NCI-H2196 (cell line): ENCODE results near the gene SECISBP2.
"Not testable (repeated sequence)": the region's sequence is repeated elsewhere in the genome, so short reads cannot be mapped to it uniquely, and the experiment has no call there.

Source experiments
- DNase-seq: peaks from one replicate; lab custom pipeline; 2025; ENCODE audit not compliant: unreplicated experiment; lab: John Stamatoyannopoulos, UW

Gene SECISBP2

DNA sequence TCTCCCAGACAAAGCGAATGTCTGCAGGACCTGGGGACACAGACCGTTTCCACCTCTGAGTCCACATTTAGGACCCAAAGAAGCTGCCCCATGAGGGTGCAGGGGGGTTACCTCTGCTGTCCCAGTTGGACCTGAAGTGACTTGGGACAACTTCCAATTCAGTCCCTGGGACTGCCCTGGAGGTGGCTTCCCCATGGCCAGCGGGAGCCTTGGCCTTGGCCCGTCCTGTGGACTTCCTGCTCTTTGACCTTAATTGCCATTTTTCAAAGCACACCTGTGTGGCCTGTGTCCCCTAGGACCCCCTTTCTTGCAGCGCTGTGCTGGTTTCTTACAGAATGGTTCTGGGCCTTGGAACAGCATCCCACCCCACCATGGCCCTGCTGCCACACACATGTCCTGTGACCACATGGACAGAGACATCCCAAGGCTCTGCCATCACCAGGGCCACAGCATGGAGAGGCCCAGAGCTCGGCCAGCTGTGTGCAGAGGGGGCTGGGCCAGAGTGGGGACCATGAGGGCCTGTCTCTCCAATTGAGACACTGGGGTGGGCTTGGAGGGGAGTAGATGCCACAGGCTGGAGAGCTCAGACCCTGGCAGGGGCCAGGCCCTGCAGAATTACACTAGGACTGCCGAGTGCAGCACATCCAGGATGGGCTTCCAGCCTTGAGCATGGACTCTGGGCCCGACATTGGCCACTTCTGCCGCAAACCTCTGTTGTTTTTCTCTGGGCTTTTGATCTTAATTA lies 45.8 kb downstream of the SECISBP2 start:
- DNase-seq, result no peak

DNA sequence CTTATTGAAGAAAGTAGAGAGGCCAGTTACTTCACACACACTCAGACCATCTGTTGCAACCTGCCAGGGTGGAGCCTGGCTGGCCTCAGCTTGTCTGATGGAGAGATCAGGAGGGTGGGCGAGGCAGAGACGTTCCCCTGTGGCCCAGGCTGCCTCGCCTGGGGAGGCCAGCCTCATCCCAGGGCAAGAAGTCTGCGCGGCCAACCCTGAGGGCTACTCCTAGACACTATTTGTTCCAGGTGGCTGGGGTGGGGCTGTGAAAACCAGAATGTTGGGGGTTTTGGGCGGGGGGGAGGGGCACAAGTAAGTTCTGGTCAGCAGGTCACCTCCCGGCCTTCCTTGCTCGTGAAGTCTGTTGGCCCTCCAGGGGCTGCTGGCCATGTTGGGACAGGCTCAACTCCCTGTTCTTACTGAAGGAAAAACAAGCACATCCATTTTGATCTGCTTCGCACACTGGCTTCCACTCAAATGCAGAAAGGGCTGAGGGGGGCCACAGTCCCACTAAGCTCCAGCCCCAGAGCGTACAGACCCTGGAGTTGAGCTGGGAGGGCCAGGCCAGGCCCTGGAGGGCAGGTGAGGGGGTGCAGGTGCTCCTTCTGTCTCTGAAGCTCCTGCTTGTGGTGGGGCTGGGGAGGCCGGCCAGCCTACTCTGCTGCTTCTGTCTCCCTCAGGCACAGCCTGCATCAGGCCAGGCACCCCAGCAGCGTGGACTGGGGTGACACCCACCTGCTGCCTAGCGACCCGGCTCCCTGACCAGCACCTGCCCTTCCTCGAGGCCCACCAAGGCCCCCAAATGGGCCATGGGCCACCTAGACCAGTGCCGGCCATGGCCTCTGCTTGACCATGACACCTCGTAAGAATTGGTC lies 46.6 kb downstream of the SECISBP2 start:
- no peak for DNase-seq

- no peak for DNase-seq
Measured at GRCh38 chr9:89365532-89365912, 47.2 kb downstream of the SECISBP2 start.

- DNase-seq, result no peak
Measured at GRCh38 chr9:89366711-89367110, 48.4 kb downstream of the SECISBP2 start.

GRCh38 chr9:89367281-89367680 lies 49.0 kb downstream of the SECISBP2 start:
- DNase-seq, result no peak

GRCh38 chr9:89367726-89368437 lies 49.6 kb downstream of the SECISBP2 start:
- no peak for DNase-seq

DNA sequence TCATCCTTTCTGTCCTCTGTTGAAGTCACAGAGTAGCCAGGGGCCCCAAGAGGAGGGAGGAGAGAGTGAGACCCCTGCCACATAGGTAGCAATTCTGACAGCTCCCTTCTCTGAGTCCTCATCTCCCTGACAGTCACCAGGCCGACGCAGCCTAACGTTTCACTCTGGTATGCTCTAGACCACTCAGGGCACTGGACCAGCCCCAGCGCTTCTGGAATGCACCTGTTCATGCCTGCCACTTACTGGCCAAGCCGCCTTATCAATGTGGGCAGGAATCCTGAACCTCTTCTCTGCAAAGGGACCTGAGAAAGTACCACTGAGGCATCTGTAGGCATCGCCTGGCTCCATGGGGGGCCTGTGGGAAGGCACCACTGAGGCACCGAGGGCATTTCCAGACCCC lies 50.2 kb downstream of the SECISBP2 start:
- no peak for DNase-seq

DNA sequence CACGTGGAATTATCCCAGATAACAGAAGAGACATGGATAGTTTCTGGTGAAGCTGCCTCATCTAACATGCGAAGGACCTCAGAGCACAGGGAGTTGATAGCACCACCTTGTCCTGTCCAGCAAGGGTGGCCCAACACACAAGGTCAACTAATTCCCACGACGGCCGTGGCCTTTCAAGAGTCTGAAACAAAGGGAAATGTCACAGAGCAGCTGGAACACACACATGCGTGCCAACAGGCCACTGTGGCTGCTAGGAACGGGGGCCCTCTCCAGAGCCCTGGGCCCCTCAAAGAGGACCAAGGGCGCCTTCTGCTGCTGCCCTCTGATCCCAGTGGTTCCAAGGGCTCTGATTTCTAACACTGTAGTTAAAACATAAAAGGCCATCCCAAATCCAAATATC lies 50.7 kb downstream of the SECISBP2 start:
- no peak for DNase-seq

- DNase-seq, result no peak
Measured at GRCh38 chr9:89370593-89370992, 52.3 kb downstream of the SECISBP2 start.

DNA sequence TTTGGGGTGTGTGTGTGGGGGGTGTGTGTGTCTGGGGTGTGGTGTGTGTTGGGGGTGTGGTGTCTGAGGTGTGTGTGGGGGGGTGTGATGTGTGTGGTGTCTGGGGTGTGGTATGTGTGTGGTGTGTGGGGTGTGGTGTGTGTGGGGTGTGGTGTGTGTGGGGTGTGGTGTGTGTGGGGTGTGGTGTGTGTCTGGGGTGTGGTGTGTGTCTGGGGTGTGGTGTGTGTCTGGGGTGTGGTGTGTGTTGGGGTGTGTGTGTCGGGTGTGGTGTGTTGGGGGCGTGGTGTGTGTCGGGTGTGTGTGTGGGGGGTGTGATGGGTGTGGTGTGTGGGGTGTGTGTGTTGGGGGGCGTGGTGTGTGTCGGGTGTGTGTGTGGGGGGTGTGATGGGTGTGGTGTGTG lies 53.5 kb downstream of the SECISBP2 start:
- not testable (repeated sequence) for DNase-seq

DNA sequence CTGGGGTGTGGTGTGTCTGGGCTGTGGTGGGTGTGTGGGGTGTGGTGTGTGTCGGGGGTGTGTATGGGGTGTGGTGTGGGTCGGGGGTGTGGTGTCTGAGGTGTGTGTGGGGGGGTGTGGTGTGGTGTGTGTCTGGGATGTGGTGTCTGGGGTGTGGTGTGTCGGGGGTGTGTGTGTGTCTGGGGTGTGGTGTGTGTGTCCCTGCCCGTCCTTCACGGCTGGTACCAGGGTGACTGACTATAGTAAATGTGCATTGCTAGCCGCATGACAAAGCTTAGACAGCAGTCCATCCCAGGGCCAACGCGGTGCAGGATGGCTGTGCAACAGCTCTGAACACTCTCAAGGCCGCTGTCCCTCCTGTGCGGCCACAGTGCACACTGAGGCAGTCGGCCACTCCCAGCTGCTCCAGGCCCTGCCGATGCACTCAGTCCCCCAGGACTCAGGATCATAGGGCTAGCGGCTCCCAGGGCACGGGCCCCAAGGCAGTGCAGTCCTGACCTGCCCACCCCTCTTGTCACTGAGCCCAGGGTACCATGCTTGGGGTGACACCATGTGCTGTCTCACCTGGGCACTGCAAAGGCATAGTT lies 54.0 kb downstream of the SECISBP2 start:
- no peak for DNase-seq

- DNase-seq, result no peak
Measured at GRCh38 chr9:89372979-89373378, 54.7 kb downstream of the SECISBP2 start.

DNA sequence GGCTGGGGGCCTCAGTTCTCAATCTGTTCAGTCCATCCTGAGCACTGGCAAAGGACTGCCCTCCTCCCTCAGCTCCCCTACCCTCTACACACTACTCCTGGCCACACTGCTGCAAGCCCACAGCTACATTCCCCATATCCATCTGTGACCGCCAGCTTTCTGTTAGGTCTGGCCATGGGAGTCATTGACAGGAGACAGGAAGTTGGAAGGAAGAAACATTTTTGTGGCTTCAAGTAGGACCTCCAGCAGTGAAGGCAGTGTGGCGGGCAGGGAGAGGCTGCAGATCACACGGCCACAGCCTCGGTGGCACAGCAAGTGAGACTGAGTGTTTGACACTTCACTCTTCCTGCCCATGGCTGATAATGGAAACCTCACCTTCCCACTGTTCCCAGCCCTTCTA lies 55.9 kb downstream of the SECISBP2 start:
- no peak for DNase-seq

GRCh38 chr9:89375191-89375760 lies 57.0 kb downstream of the SECISBP2 start:
- peak; percentile 58 for DNase-seq

DNA sequence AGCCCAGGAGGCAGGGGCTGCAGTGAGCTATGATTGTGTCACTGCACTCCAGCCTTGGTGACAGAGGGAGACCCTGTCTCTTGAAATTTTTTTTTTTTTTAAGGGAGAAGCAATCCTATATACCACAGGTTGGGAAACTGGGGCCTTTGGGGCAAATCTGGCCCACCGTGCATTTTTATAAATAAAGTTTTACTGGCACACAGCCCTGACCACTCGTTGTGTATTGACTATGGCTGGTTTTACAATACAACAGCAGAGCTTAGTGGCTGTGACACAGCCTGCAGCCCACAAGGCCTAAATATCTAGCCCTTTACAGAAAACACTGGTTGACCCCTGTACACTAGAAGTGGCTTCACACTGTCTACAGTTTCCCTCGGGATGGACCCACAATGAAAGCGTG lies 58.0 kb downstream of the SECISBP2 start:
- DNase-seq, result no peak

DNA sequence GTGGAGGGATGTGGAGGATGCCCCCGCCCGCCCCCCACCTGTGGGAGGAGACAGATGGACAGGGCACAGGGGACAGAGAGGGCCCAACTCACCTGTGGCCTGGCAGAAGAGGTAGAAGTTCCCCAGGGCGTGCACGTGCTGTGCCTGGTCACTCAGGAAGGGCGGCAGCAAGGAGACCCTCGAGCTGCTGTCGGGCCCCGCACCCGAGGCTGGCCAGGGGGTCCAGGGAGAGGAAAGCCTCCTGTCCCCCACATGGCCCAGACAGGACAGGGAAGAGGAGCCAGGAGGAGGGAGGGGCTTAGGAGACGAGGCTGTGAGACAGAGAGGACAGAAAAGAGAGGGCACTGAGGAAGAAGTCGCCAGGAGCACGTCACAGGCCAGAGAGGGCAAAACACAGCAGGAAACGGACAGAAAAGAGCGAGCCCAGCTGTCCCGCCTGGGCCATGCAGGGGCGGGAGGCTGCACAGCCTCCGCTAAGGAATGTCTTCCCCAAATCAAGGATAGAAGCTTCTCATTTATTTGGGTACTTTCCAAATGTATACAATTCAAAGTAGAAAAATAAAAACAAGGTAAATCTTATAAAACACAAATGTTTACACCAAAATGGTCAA lies 58.5 kb downstream of the SECISBP2 start:
- no peak for DNase-seq

GRCh38 chr9:89377411-89377810 lies 59.1 kb downstream of the SECISBP2 start:
- no peak for DNase-seq

DNA sequence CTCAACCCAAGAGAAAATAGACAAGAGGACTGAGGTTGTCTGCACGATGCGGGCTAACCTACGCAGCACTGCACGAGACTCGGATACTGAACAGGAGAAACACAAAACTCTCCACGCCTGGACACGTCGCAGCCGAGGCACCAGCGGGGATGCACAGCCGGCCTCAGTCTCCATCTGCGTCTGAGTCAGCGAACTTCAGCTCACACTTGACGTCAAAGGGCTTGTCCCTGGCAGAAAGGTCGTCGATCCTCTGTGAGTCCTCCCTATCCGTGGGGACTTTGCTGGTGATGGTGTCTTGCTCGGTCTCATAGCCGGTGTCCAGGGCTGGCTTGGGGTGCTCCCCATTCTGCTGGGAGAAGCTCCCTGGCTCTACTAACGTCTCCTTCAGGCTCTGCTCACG lies 60.2 kb downstream of the SECISBP2 start:
- no peak for DNase-seq

DNA sequence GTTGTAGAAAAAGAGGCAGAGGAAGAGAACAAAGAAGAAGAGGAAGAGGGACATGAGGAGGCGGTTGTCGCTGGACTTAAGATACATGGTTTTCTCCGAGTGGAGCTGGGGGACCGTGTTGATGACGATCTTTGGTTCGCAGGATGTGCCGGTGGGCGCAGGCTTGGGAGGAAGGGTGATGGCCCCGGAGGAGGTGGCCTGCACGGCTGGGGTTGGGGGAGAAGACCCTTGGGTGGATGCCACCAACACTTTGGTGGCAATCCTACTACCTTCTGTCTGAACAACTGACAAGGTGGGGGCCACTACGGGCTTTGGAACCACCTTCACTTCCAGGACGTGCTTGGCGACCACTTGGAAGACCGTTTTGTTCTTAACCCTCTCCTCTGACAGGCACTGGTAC lies 60.7 kb downstream of the SECISBP2 start:
- DNase-seq, result no peak

GRCh38 chr9:89379508-89380115 lies 61.3 kb downstream of the SECISBP2 start:
- no peak for DNase-seq
